ENCODE results near the gene MYH7B.

DNA sequence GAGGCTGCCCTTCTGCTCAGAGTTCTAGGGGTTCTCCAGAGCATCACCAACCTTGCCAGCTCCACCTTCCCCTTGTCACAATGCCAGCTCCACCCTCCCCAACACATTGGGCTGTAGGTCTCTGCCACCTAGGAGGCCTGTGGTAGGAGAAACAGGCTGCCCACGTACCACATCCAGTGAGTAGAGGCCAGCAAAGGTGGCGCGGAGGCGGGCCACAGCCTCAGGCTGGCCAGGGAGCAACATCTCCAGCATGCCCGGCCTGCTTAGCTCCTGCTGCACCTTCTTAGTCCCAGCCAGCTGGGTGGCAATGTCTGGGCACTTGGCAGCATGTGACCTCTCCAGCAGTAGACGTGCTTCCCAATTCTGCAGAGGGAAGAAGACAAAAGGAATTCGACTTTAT, 23.9 kb upstream of the MYH7B start:
- TF ChIP-seq FOS (IDR thresholded peaks at IDR 0.05; ENCODE audit: borderline replicate concordance, insufficient read depth, low read length) (no peak), POLR2A (IDR thresholded peaks at IDR 0.05; ENCODE audit: low read depth, low read length) (no peak), POLR2AphosphoS5 (IDR thresholded peaks at IDR 0.05; ENCODE audit: insufficient read depth, low read depth, low read length) (no peak), MAX (IDR thresholded peaks at IDR 0.05; ENCODE audit: insufficient read depth, insufficient read length) (no peak), EZH2 (IDR thresholded peaks at IDR 0.05; ENCODE audit: borderline replicate concordance, low read depth, low read length, severe bottlenecking) (no peak), MYC (IDR thresholded peaks at IDR 0.05; ENCODE audit: low read depth, low read length) (no peak), GATA2 (IDR thresholded peaks at IDR 0.05; ENCODE audit: insufficient read depth, insufficient read length, low read depth, low read length) (no peak), JUN (IDR thresholded peaks at IDR 0.05; ENCODE audit: borderline replicate concordance, insufficient read depth, insufficient read length, low read depth) (no peak)
- TF ChIP-seq, protein P1, sequence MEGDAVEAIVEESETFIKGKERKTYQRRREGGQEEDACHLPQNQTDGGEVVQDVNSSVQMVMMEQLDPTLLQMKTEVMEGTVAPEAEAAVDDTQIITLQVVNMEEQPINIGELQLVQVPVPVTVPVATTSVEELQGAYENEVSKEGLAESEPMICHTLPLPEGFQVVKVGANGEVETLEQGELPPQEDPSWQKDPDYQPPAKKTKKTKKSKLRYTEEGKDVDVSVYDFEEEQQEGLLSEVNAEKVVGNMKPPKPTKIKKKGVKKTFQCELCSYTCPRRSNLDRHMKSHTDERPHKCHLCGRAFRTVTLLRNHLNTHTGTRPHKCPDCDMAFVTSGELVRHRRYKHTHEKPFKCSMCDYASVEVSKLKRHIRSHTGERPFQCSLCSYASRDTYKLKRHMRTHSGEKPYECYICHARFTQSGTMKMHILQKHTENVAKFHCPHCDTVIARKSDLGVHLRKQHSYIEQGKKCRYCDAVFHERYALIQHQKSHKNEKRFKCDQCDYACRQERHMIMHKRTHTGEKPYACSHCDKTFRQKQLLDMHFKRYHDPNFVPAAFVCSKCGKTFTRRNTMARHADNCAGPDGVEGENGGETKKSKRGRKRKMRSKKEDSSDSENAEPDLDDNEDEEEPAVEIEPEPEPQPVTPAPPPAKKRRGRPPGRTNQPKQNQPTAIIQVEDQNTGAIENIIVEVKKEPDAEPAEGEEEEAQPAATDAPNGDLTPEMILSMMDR (IDR thresholded peaks at IDR 0.05; ENCODE audit: extremely low read depth in 1 of 2, insufficient read depth in 1 of 2, low read depth in 1 of 2, low read length in 2 of 2), result no peak
